Right lobe of liver (tissue), 6 donors: ENCODE measurements around the gene SPCS3. TPM values are rescaled to one million over a fixed set of nuclear protein-coding genes. Genes with fewer than 3 reads are reported as not detected.

Source experiments
- ATAC-seq, 4 donors: fragments of 200-7000 bp; cut with Tn5 transposase; one replicate each; pipeline ENCODE4 v1.9.1; 2020; ENCODE audit warnings: mild to moderate bottlenecking in 4 of 4, moderate library complexity in 4 of 4
- DNase-seq, 3 donors: peaks; one replicate each; pipeline ENCODE4 v3.0.0-alpha.2; 2020
- H3K27ac ChIP-seq, 3 donors: fragments of 200-600 bp; one replicate each; pipeline ENCODE4 v1.8.0; 2022
- H3K27me3 ChIP-seq, 2 donors: fragments of 200-600 bp; one replicate each; pipeline ENCODE4 v1.8.0; 2022
- H3K36me3 ChIP-seq, 4 donors: fragments of 200-600 bp; sonication (generic) in 1 of 4; one replicate each; pipeline versions ENCODE4 v1.5.1 to v1.8.0; 2017 to 2022; ENCODE audit warnings: control low read depth in 1 of 4
- H3K4me1 ChIP-seq, 4 donors: fragments of 200-600 bp; sonication (generic) in 1 of 4; one replicate each; pipeline versions ENCODE4 v1.5.1 to v1.8.0; 2017 to 2022; ENCODE audit warnings: control low read depth in 1 of 4
- H3K4me3 ChIP-seq, 3 donors: fragments of 200-600 bp; one replicate each; pipeline ENCODE4 v1.8.0; 2022
- H3K9me3 ChIP-seq, 4 donors: fragments of 200-600 bp; sonication (generic) in 1 of 4; one replicate each; pipeline versions ENCODE4 v1.5.1 to v1.8.0; 2017 to 2022; ENCODE audit warnings: control low read depth in 1 of 4
- CTCF ChIP-seq, 4 donors: fragments of 200-600 bp in 3 of 4; fragments of 450-650 bp in 1 of 4; IDR thresholded peaks; one replicate each; pipeline versions ENCODE4 v1.5.1 to v1.8.0; 2016 to 2022; ENCODE audit warnings: antibody characterized with exemption in 4 of 4, mild to moderate bottlenecking in 2 of 4
- POLR2A ChIP-seq: fragments of 450-650 bp; IDR thresholded peaks from one replicate; pipeline ENCODE4 v1.6.1; 2017; ENCODE audit warnings: antibody characterized with exemption, mild to moderate bottlenecking
- WGBS: methylation state at CpG from one replicate; pipeline ENCODE4 v1.1.6; 2018; ENCODE audit warnings: low coverage, low lambda C conversion rate; ENCODE audit not compliant: insufficient coverage; ENCODE audit errors: missing lambda C conversion rate; 5-methylcytosine and 5-hydroxymethylcytosine counted together
- intact Hi-C, 2 donors: fragments of 100-400 bp; cut with DNase I; formaldehyde crosslinking; loops; one replicate each; pipeline versions ENCODE4 v1.11.2 to v1.14.1; 2022
- total RNA-seq, 6 experiments: library from RNA; depleted of rRNA in 2 of 6; stranded (reverse); fragments of >200 nt in 2 of 6; fragmentation: NEBNext Ultra II Directional in 3 of 6; extraction: Animal tissue kit (Norgen Biotek cat#: 25700) in 3 of 6; gene quantifications; one replicate each; pipeline versions ENCODE4 v1.1.0 to v1.2.4, GENCODE V29; 2016 to 2023
- donor health status: DM: no; HTN: yes; CAD: no.
- donor health status: DM: no; HTN: no; CAD: no.
- donor health status: DM: no; HTN: no; CAD: no.
- donor health status: DM: no; HTN: yes; CAD: no.
- donor health status: DM: no; HTN: yes; CAD: no.

The SPCS3 gene
- total RNA-seq, 6 experiments from 2014 or later = 49.7 to 97.4 (median 69.1) TPM

- intact Hi-C loops = no loop called here
- no peaks in the 10 kb centered on the region for H3K4me1 ChIP-seq
- H3K27ac ChIP-seq = no peak overlapping the region
- H3K9me3 ChIP-seq = no peaks in the 10 kb centered on the region
- no peak for TF ChIP-seq POLR2A
- TF ChIP-seq CTCF (IDR thresholded peaks at IDR 0.05) = no peak
- H3K27me3 ChIP-seq = no peaks in the 10 kb centered on the region
- DNase-seq (no peak), ATAC-seq (no peak)
- 52% methylated on average over 3 of the region's 3 CpGs for WGBS
- no peak overlapping the region for H3K4me3 ChIP-seq
- H3K36me3 ChIP-seq = no peaks in the 10 kb centered on the region
Observed at GRCh38 chr4:176286728-176287127, 33.0 kb upstream of the SPCS3 start.

GRCh38 chr4:176287546-176287945 lies 32.2 kb upstream of the SPCS3 start:
- H3K27me3 ChIP-seq = no peaks in the 10 kb centered on the region
- no peak for TF ChIP-seq POLR2A
- no peak overlapping the region for H3K27ac ChIP-seq
- no peak for DNase-seq
- no peak for ATAC-seq
- H3K36me3 ChIP-seq = no peaks in the 10 kb centered on the region
- H3K4me3 ChIP-seq = no peak overlapping the region
- no peaks in the 10 kb centered on the region for H3K4me1 ChIP-seq
- no peaks in the 10 kb centered on the region for H3K9me3 ChIP-seq
- intact Hi-C loops = no loop called here

GRCh38 chr4:176288020-176288419 lies 31.7 kb upstream of the SPCS3 start:
- H3K36me3 ChIP-seq = no peaks in the 10 kb centered on the region
- H3K9me3 ChIP-seq = no peaks in the 10 kb centered on the region
- intact Hi-C loops = no loop called here
- no peaks in the 10 kb centered on the region for H3K4me1 ChIP-seq
- TF ChIP-seq POLR2A = no peak
- no peak for TF ChIP-seq CTCF (IDR thresholded peaks at IDR 0.05)
- DNase-seq = no peak
- no peak for ATAC-seq
- no peak overlapping the region for H3K4me3 ChIP-seq
- H3K27ac ChIP-seq = no peak overlapping the region
- H3K27me3 ChIP-seq = no peaks in the 10 kb centered on the region

GRCh38 chr4:176289561-176289960 lies 30.2 kb upstream of the SPCS3 start:
- DNase-seq (no peak), ATAC-seq (no peak)
- no peaks in the 10 kb centered on the region for H3K4me1 ChIP-seq
- no peaks in the 10 kb centered on the region for H3K36me3 ChIP-seq
- intact Hi-C loops = no loop called here
- TF ChIP-seq POLR2A (no peak), CTCF (IDR thresholded peaks at IDR 0.05) (no peak)
- no peak overlapping the region for H3K4me3 ChIP-seq
- no peaks in the 10 kb centered on the region for H3K27me3 ChIP-seq
- H3K9me3 ChIP-seq = no peaks in the 10 kb centered on the region
- H3K27ac ChIP-seq = no peak overlapping the region
- 78% methylated on average over 6 of the region's 6 CpGs for WGBS

GRCh38 chr4:176290520-176290919 lies 29.2 kb upstream of the SPCS3 start:
- Histone ChIP-seq H3K9me3 (no peaks in the 10 kb centered on the region), H3K27ac (no peak overlapping the region), H3K4me1 (no peaks in the 10 kb centered on the region), H3K36me3 (no peaks in the 10 kb centered on the region), H3K27me3 (no peaks in the 10 kb centered on the region), H3K4me3 (no peak overlapping the region)
- 81% methylated on average over 3 of the region's 3 CpGs for WGBS
- no peak for ATAC-seq
- no peak for DNase-seq
- TF ChIP-seq POLR2A = no peak
- no peak for TF ChIP-seq CTCF (IDR thresholded peaks at IDR 0.05)
- intact Hi-C loops = no loop called here
